Endothelial cell of umbilical vein (primary cell): ENCODE data around the gene COL4A1. TPM values are rescaled to one million over a fixed set of nuclear protein-coding genes. Genes with fewer than 3 reads are reported as not detected.

Experiments used
- BruUV-seq: library from RNA; stranded (reverse); fragments of 400-500 nt; replicated peaks from 2 replicates; lab custom pipeline; 2021; lab: Mats Ljungman, UMichigan
- CTCF ChIA-PET: fragments of 300-600, 350-600 bp; sonication (Branson Sonifier 250); formaldehyde crosslinking; loops from one replicate; lab custom pipeline; 2021; ENCODE audit warnings: antibody characterized with exemption, inconsistent platforms; lab: Charles Lee
- POLR2A ChIA-PET: fragments of 300-600, 350-600 bp; sonication (Branson Sonifier 250); formaldehyde crosslinking; loops from one replicate; lab custom pipeline; 2021; ENCODE audit warnings: antibody characterized with exemption, inconsistent platforms; lab: Charles Lee
- DNase-seq: peaks from one replicate; pipeline ENCODE4 v3.0.0-alpha.2; 2011; ENCODE audit warnings: low read depth, low spot score
- FAIRE-seq: peaks from 2 replicates; lab custom pipeline; 2011; peaks lifted over from hg19 to GRCh38; lab: Jason Lieb, UNC
- H2AFZ ChIP-seq: 2 replicates; pipeline ENCODE4 v1.6.0; 2012; ENCODE audit warnings: low read depth, low read length, control low read depth, inconsistent platforms
- H3K27ac ChIP-seq: 2 replicates; pipeline ENCODE4 v1.5.1; 2011; ENCODE audit warnings: low read depth, mild to moderate bottlenecking, control low read depth, low read length, moderate library complexity; ENCODE audit not compliant: insufficient read depth
- H3K27me3 ChIP-seq, 2 experiments: 2 replicates each; pipeline versions ENCODE4 v1.6.0 to v1.6.1; 2011; ENCODE audit warnings: low read length in 2 of 2, mixed read lengths in 1 of 2; ENCODE audit not compliant: control insufficient read depth in 2 of 2, insufficient read depth in 2 of 2
- H3K36me3 ChIP-seq, 2 experiments: 2 replicates in 1 of 2; 3 replicates in 1 of 2; pipeline ENCODE4 v1.5.1; 2011; ENCODE audit warnings: low read length in 2 of 2, mild to moderate bottlenecking in 1 of 2, moderate library complexity in 1 of 2; ENCODE audit not compliant: control insufficient read depth in 2 of 2, insufficient read depth in 2 of 2; ENCODE audit errors: extremely low read depth in 1 of 2
- H3K4me1 ChIP-seq: 3 replicates; pipeline ENCODE4 v1.5.1; 2011; ENCODE audit warnings: mild to moderate bottlenecking, low read length; ENCODE audit not compliant: control insufficient read depth, insufficient read depth; ENCODE audit errors: extremely low read depth
- H3K4me2 ChIP-seq: 2 replicates; pipeline ENCODE4 v1.6.1; 2011; ENCODE audit warnings: low read length, control low read depth, mixed read lengths; ENCODE audit not compliant: insufficient read depth
- H3K4me3 ChIP-seq, 3 experiments: fragments of 200-600 bp in 1 of 3; sonication (generic), shearing (Covaris generic) in 1 of 3; replicated peaks in 1 of 3; 2 replicates each; pipeline ENCODE4 v1.5.1; 2011 to 2016; ENCODE audit warnings: control low read depth in 3 of 3, low read length in 3 of 3, mild to moderate bottlenecking in 2 of 3, inconsistent platforms in 1 of 3, low read depth in 1 of 3, moderate library complexity in 1 of 3; ENCODE audit not compliant: insufficient read depth in 1 of 3
- H3K79me2 ChIP-seq: 2 replicates; pipeline ENCODE4 v1.6.0; 2012; ENCODE audit warnings: low read length, inconsistent platforms; ENCODE audit not compliant: control insufficient read depth, insufficient read depth
- H3K9ac ChIP-seq: replicated peaks from 2 replicates; pipeline ENCODE3; 2011; ENCODE audit warnings: low read length, control low read depth; ENCODE audit not compliant: insufficient read depth; ENCODE audit errors: extremely low read depth
- H3K9me1 ChIP-seq: replicated peaks from 3 replicates; pipeline ENCODE4 v1.6.0; 2011; ENCODE audit warnings: mild to moderate bottlenecking, low read length; ENCODE audit not compliant: control insufficient read depth, insufficient read depth; ENCODE audit errors: extremely low read depth
- H3K9me3 ChIP-seq: replicated peaks from 2 replicates; pipeline ENCODE4 v1.5.1; 2012; ENCODE audit warnings: low read length, inconsistent platforms; ENCODE audit not compliant: control insufficient read depth, insufficient read depth
- H4K20me1 ChIP-seq: replicated peaks from 2 replicates; pipeline ENCODE3; 2011; ENCODE audit warnings: mild to moderate bottlenecking, low read length; ENCODE audit not compliant: control insufficient read depth, insufficient read depth; ENCODE audit errors: extremely low read depth
- CTCF ChIP-seq, 2 donors: IDR thresholded peaks; 1 replicate in 1 of 2; 2 replicates in 1 of 2; pipeline ENCODE4 v1.5.1; 2011; ENCODE audit warnings: low read length in 2 of 2, mild to moderate bottlenecking in 2 of 2, moderate library complexity in 2 of 2, control low read depth in 1 of 2, inconsistent platforms in 1 of 2, low read depth in 1 of 2; ENCODE audit not compliant: insufficient read depth in 1 of 2; ENCODE audit errors: extremely low read depth in 1 of 2
- EZH2 ChIP-seq: IDR thresholded peaks from 2 replicates; pipeline ENCODE4 v1.6.1; 2012; ENCODE audit warnings: borderline replicate concordance, low read depth, mild to moderate bottlenecking, moderate library complexity, low read length, inconsistent platforms; ENCODE audit not compliant: severe bottlenecking
- FOS ChIP-seq: IDR thresholded peaks from 2 replicates; pipeline ENCODE4 v1.6.1; 2011; ENCODE audit warnings: mild to moderate bottlenecking, low read length, moderate library complexity, borderline replicate concordance; ENCODE audit not compliant: insufficient read depth
- GATA2 ChIP-seq: IDR thresholded peaks from 2 replicates; pipeline ENCODE4 v1.7.0; 2011; ENCODE audit warnings: low read depth, mild to moderate bottlenecking, moderate library complexity, mixed read lengths, low read length; ENCODE audit not compliant: insufficient read length, insufficient read depth
- JUN ChIP-seq: IDR thresholded peaks from 2 replicates; pipeline ENCODE4 v1.6.1; 2011; ENCODE audit warnings: borderline replicate concordance, low read depth; ENCODE audit not compliant: insufficient read length, insufficient read depth
- MAX ChIP-seq: IDR thresholded peaks from 2 replicates; pipeline ENCODE4 v1.6.1; 2011; ENCODE audit not compliant: insufficient read depth, insufficient read length
- MYC ChIP-seq: IDR thresholded peaks from one replicate; pipeline ENCODE4 v1.6.1; 2011; ENCODE audit warnings: mild to moderate bottlenecking, low read depth, low read length
- POLR2A ChIP-seq: IDR thresholded peaks from 2 replicates; pipeline ENCODE4 v1.6.1; 2012; ENCODE audit warnings: low read depth, mild to moderate bottlenecking, control low read depth, low read length
- POLR2AphosphoS5 ChIP-seq: IDR thresholded peaks from 2 replicates; pipeline ENCODE4 v1.6.1; 2012; ENCODE audit warnings: low read depth, mild to moderate bottlenecking, control low read depth, low read length, moderate library complexity; ENCODE audit not compliant: insufficient read depth
- dilution Hi-C: fragments of 300-500 bp; cut with MboI; formaldehyde crosslinking; loops from one replicate; pipeline ENCODE4 v1.15.0; 2019; ENCODE audit warnings: low sequenced_read_pairs; ENCODE audit not compliant: extremely low pct_ligation_motif_present
- intact Hi-C: fragments of 100-400 bp; cut with micrococcal nuclease; formaldehyde crosslinking; loops from one replicate; pipeline ENCODE4 v1.10.0; 2022
- polyA plus RNA-seq, 4 experiments: library from polyadenylated mRNA; depleted of rRNA in 3 of 4; stranded (reverse) in 3 of 4; unstranded in 1 of 4; fragments of >200 nt; gene quantifications; 2 replicates each; pipeline versions ENCODE4 v1.2.1 to v1.2.3, GENCODE V29; 2011 to 2012; ENCODE audit warnings: missing spikeins in 1 of 4
- total RNA-seq: library from RNA; stranded (reverse); gene quantifications from 2 replicates; pipeline ENCODE4 v1.2.3, GENCODE V29; 2021

Gene COL4A1
- total and polyA plus RNA-seq, 2 donors (not counting 3 experiments of a cell fraction or from before 2014, with no cell fraction given): 384 to 1,119 TPM

- ChIA-PET POLR2A (no interaction called here), CTCF (no interaction called here)
- no peaks in the 10 kb centered on the region for H3K9me3 ChIP-seq
- H3K27ac ChIP-seq: peak overlapping the region; percentile 31
- H3K79me2 ChIP-seq: peaks cover 57% of the 10 kb centered on the region
- H3K36me3 ChIP-seq: peaks cover 0 to 8% of the 10 kb centered on the region in 2 experiments
- H3K4me1 ChIP-seq: peaks cover 58% of the 10 kb centered on the region
- FAIRE-seq (peak; percentile 57), DNase-seq (peak; percentile 22)
- dilution Hi-C loops: no loop called here
- no TSS peak for BruUV-seq
- H3K4me3 ChIP-seq: no peak overlapping the region
- H3K27me3 ChIP-seq: no peaks in the 10 kb centered on the region
- no peak overlapping the region for H2AFZ ChIP-seq
- no peaks in the 10 kb centered on the region for H4K20me1 ChIP-seq
- no peaks in the 10 kb centered on the region for H3K9me1 ChIP-seq
- H3K4me2 ChIP-seq: no peak overlapping the region
- intact Hi-C loops: no loop called here
- no peak overlapping the region for H3K9ac ChIP-seq
- TF ChIP-seq GATA2 (no peak), MAX (no peak), POLR2AphosphoS5 (peak; percentile 18)
Observed at GRCh38 chr13:110337247-110337646, 30.3 kb upstream of the COL4A1 start.

GRCh38 chr13:110336681-110337080, 29.7 kb upstream of the COL4A1 start:
- TF ChIP-seq JUN (no peak), EZH2 (no peak), FOS (no peak), POLR2AphosphoS5 (no peak), MYC (no peak), POLR2A (no peak), CTCF (IDR thresholded peaks at IDR 0.05; ENCODE audit: extremely low read depth in 1 of 2, insufficient read depth in 1 of 2, low read depth in 1 of 2, low read length in 2 of 2) (no peak), GATA2 (no peak), MAX (no peak)
- Histone ChIP-seq H3K27me3 (no peaks in the 10 kb centered on the region), H3K9ac (no peak overlapping the region), H4K20me1 (no peaks in the 10 kb centered on the region), H3K27ac (no peak overlapping the region), H3K9me1 (no peaks in the 10 kb centered on the region), H3K4me2 (no peak overlapping the region), H3K36me3 (peaks cover 0 to 8% of the 10 kb centered on the region in 2 experiments), H3K4me1 (peaks cover 52% of the 10 kb centered on the region), H3K4me3 (no peak overlapping the region), H3K9me3 (no peaks in the 10 kb centered on the region), H3K79me2 (peaks cover 59% of the 10 kb centered on the region), H2AFZ (no peak overlapping the region)
- dilution Hi-C loops: no loop called here
- ChIA-PET CTCF (no interaction called here), POLR2A (no interaction called here)
- intact Hi-C loops: no loop called here
- DNase-seq (no peak), FAIRE-seq (no peak)
- no TSS peak for BruUV-seq
